NOMO-1 (cell line): ENCODE results near the gene TELO2.

ENCODE experiments used
- DNase-seq, 2 experiments: peaks; one replicate each; lab custom pipeline; 2025; ENCODE audit not compliant: unreplicated experiment in 2 of 2; lab: John Stamatoyannopoulos, UW

Gene TELO2

DNA sequence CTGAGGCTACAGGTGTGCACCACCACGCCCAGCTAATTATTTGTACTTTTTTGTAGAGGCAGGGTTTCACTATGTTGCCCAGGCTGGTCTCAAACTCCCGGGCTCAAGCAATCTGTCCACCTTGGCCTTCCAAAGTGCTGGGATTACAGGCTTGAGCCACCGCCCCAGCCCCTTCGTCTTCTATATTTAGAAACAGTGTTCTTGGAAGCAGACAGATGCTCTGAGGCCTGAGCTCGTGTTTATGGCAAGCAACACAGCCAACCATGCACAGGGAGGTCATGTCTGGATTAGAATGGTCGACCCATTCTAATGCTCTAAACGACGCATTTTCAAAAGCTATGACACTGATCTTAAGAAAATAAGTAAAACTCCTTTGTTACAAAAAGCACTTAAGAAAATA is 56.9 kb downstream of the TELO2 start:
- DNase-seq: no peak

DNA sequence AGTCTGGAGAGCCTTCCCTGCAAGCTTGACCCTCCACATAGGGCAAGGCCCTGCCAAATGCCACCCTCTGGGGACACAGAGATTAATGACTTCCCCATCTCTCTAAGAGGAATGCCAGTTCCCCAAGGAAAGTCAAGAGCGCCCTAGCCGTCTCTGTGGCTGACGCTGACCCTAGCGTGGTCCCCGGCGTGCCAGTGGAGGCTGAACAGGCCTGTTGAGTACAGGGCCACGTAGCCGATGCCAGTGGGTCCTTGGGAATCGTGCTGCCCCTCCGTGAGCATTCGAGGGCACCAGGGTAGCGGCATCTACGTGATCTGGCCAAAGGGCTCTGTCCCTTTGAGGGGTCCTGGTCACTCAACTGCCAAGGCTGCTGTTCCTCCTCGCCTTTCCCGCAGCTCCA is 57.5 kb downstream of the TELO2 start:
- DNase-seq: no peak

DNA sequence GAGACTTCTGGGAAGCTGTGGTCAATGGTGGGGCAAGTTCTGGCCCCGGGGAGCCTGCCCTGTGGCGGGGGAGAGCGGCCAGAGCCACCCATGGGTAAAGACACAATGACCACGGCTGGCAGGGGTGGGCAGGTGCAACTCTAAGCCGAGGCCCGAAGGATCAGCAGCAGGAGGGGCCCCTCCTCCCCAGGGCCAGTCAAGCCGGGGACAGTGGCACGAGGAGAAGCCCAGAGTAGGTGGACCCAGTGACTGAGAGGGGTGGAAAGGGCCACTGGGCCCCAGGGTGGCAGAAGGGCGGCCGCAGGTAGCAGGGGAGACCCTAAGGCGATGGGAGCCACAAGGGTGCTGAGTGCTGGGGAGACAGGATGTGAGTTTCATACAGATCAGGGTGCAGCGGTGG is 58.0 kb downstream of the TELO2 start:
- DNase-seq: no peak

DNA sequence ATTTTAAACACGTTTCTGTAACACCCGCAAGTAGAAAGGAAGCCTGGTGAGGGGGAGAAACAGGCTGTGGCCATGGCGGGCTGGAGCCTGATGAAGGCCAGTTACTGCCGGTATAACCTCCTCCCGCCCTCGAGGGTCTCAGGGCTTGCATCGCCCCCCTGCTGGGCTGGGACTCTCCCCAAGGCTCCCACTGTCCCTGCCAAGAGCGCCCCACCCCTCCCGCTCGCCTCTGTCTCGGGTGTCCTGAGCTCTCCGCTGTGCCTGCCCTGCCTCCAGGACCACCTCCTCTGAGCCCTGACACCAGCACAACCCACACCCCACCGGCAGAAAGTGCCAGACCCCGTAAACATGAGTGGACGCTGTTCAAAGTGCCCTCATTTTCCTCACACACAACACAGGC is 59.0 kb downstream of the TELO2 start:
- DNase-seq: no peak

DNA sequence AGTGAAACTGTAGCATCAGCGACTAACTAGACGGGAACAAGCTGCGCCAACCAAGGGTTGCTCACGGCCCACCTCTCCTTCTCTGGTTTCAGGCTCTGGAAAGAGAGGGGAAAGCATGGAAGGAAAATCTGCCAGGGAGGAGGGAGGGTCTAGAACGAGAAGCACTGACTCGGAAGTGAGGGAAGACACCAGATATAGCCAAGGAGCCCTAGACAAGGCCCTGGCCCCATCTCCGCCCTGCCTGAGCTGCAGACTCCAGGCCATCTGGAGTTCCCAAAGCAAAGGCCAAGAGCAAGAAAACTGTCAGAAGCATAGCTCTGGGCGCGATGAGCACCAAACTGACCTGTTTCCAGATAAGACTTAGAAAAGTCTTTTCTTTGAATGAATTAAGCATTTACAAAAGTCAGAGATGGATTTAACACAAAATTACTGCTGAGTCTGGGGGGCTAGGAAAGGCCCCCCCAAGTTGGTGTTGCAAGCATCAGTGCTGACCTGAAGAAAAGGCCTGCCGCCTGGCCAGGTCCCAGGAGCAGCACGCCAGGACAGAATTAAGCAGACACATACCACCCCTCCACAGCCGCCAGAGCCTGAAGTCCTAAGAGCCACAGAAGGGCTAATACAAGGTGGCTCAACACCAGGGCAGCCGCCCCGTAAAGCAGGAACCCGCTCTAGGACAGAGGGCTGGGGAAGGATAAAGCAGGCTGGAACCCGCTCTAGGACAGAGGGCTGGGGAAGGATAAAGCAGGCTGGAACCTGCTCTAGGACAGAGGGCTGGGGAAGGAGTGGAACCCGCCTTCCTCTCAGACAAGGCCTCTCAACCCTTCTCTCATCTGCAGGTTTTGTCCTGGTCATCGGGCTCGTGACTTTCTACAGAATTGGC is 61.0 kb downstream of the TELO2 start:
- DNase-seq: no peak

DNA sequence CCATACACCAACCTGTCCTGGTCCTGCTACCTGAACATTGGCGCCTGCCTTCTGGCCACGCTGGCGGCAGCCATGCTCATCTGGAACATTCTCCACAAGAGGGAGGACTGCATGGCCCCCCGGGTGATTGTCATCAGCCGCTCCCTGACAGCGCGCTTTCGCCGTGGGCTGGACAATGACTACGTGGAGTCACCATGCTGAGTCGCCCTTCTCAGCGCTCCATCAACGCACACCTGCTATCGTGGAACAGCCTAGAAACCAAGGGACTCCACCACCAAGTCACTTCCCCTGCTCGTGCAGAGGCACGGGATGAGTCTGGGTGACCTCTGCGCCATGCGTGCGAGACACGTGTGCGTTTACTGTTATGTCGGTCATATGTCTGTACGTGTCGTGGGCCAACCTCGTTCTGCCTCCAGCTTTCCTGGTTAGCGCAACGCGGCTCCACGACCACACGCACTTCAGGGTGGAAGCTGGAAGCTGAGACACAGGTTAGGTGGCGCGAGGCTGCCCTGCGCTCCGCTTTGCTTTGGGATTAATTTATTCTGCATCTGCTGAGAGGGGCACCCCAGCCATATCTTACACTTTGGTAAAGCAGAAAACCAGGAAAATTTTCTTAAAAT is 61.8 kb downstream of the TELO2 start:
- no peak for DNase-seq

DNA sequence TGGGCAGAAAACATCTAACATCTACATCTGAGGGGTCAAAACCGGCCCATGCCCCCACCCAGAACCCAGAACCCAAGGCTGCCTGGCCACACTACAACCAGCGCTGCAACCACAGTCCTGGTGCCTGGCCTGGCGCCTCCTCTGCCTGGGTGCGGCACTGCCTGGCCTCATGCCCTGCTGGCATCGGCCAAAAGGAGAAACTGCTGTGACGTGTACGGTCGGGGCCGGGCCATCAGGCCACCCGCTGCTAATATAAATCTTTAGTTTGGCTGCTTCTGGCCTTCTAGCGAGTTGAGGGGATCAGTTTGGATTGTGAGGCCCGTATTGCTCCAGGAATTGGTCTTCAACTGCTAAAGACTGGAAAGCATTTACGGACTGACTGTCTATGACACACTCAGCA is 63.1 kb downstream of the TELO2 start:
- DNase-seq: no peak

DNA sequence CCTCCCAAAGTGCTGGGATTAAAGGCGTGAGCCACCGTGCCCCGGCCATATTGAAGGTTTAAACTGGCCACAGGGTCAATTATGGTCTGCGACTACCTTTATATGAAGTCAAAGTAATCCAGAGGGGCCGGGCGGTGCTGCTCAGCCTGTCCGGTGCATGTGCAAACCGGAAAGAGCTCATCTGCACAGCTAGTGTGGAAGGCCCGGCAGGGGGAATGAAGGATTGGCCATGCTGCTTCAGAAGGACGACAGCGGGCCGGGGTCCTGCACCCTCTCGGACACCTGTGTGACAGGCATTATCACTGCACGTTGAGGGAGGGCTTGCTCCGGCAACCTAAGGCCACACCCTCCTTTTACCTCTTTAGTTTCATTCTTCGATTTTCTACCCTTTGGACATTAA is 63.9 kb downstream of the TELO2 start:
- DNase-seq: no peak

GRCh38 chr16:1557576-1557975 is 64.4 kb downstream of the TELO2 start:
- no peak for DNase-seq

GRCh38 chr16:1559446-1559975 is 66.4 kb downstream of the TELO2 start:
- no peak for DNase-seq
